ENCODE data around the gene CPLANE1. TPM values are rescaled to one million over a fixed set of nuclear protein-coding genes. Genes with fewer than 3 reads are reported as not detected.

CPLANE1 gene
- total and polyA plus RNA-seq, 10 of the 15 experiments (the other 5 are each of a cell fraction or from before 2014, with no cell fraction given): 1.7 to 14.8 (median 6.7) TPM

- Histone ChIP-seq H3K27me3 (replicated peaks in 1 of 2; ENCODE audit: control insufficient read depth in 2 of 2, insufficient read depth in 2 of 2, low read length in 1 of 2) (no peaks in the 10 kb centered on the region), H3K27ac (ENCODE audit: control insufficient read depth, insufficient read depth) (no peak overlapping the region), H3K4me1 (ENCODE audit: control insufficient read depth, insufficient read depth, low read length) (no peaks in the 10 kb centered on the region), H3K9ac (ENCODE audit: control insufficient read depth, insufficient read depth, low read length) (no peak overlapping the region), H3K79me2 (ENCODE audit: control insufficient read depth, insufficient read depth, low read length) (no peaks in the 10 kb centered on the region; the same call in 1 of the 2 replicates), H3K4me2 (ENCODE audit: control insufficient read depth, insufficient read depth) (no peak overlapping the region), H4K20me1 (ENCODE audit: control insufficient read depth, insufficient read depth) (no peaks in the 10 kb centered on the region), H3K36me3 (ENCODE audit: control insufficient read depth in 2 of 2, insufficient read depth in 2 of 2, low read length in 1 of 2) (no peaks in the 10 kb centered on the region; a peak in 1 of 4 replicates), H3K9me3 (replicated peaks; ENCODE audit: control insufficient read depth, insufficient read depth, low read length) (peaks cover 5% of the 10 kb centered on the region; the same call in 2 of the 3 replicates), H2AFZ (ENCODE audit: control insufficient read depth, low read depth, low read length) (no peak overlapping the region), H3K4me3 (no peak overlapping the region)
- BruUV-seq (replicated peaks): no TSS peak
- FAIRE-seq (no peak), DNase-seq (ENCODE audit: low read depth, low spot score) (no peak), ATAC-seq (no peak)
- ChIA-PET SMC1A (ENCODE audit: uncharacterized antibody, unreplicated experiment) (interaction anchor here (0.9 kb wide), 1 partner anchor 9 kb away, joined by 3 read pairs; no protein-coding TSS in a partner anchor), RAD21 (ENCODE audit: unreplicated experiment) (interaction anchor here (1.2 kb wide), 1 partner anchor 20 kb away, joined by 3 read pairs; no protein-coding TSS in a partner anchor), POLR2A (no interaction called here), CTCF (no interaction called here)
- WGBS (ENCODE audit: insufficient coverage, insufficient replicate concordance, low lambda C conversion rate, missing lambda C conversion rate): 100% methylated on average over 2 of the region's 2 CpGs
- in situ Hi-C loops (cut with MboI): no loop called here
- intact Hi-C loops (cut with micrococcal nuclease; ENCODE audit: unreplicated experiment): no loop called here
- TF ChIP-seq IKZF1 (conservative IDR thresholded peaks at IDR 0.05): no peak
- TF ChIP-seq RUNX3 (IDR thresholded peaks at IDR 0.05; ENCODE audit: low read length): no peak
- TF ChIP-seq SMC3 (IDR thresholded peaks at IDR 0.05; ENCODE audit: borderline replicate concordance, low read length): no peak
- no peak for TF ChIP-seq HDAC6 (IDR thresholded peaks at IDR 0.05; ENCODE audit: unreplicated experiment)
- no peak for TF ChIP-seq RELB (IDR thresholded peaks at IDR 0.05; ENCODE audit: low read depth)
- TF ChIP-seq, protein P1, sequence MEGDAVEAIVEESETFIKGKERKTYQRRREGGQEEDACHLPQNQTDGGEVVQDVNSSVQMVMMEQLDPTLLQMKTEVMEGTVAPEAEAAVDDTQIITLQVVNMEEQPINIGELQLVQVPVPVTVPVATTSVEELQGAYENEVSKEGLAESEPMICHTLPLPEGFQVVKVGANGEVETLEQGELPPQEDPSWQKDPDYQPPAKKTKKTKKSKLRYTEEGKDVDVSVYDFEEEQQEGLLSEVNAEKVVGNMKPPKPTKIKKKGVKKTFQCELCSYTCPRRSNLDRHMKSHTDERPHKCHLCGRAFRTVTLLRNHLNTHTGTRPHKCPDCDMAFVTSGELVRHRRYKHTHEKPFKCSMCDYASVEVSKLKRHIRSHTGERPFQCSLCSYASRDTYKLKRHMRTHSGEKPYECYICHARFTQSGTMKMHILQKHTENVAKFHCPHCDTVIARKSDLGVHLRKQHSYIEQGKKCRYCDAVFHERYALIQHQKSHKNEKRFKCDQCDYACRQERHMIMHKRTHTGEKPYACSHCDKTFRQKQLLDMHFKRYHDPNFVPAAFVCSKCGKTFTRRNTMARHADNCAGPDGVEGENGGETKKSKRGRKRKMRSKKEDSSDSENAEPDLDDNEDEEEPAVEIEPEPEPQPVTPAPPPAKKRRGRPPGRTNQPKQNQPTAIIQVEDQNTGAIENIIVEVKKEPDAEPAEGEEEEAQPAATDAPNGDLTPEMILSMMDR (IDR thresholded peaks at IDR 0.05 in 2 of 3, conservative IDR thresholded peaks at IDR 0.05 in 1 of 3; ENCODE audit: control insufficient read depth in 2 of 3, extremely low read depth in 1 of 3, insufficient read depth in 1 of 3, low read depth in 3 of 3, low read length in 3 of 3): no peak
- TF ChIP-seq PRDM15 (CRISPR knock-in tag; IDR thresholded peaks at IDR 0.05): no peak
- no peak for TF ChIP-seq JUND (IDR thresholded peaks at IDR 0.05; ENCODE audit: low read depth, low read length)
Measured at GRCh38 chr5:37234288-37234687, 14.9 kb downstream of the CPLANE1 start.
